Effector memory CD4-positive, alpha-beta T cell (primary cell): Measurements from ENCODE around the gene FXYD6.

Experiments used
- DNase-seq, 3 donors: peaks; one replicate each; pipeline ENCODE4 v3.0.0-alpha.2; 2020
- H3K27ac ChIP-seq: 2 replicates; pipeline ENCODE4 v1.7.0; 2013; ENCODE audit warnings: mild to moderate bottlenecking, low read length, moderate library complexity; ENCODE audit not compliant: insufficient read depth, poor library complexity, severe bottlenecking
- H3K27me3 ChIP-seq: replicated peaks from 2 replicates; pipeline ENCODE4 v1.7.0; 2013; ENCODE audit warnings: mild to moderate bottlenecking, low read length; ENCODE audit not compliant: insufficient read depth, control insufficient read depth, poor library complexity, severe bottlenecking
- H3K36me3 ChIP-seq: 2 replicates; pipeline ENCODE4 v1.7.0; 2013; ENCODE audit warnings: mild to moderate bottlenecking, low read length, moderate library complexity; ENCODE audit not compliant: control insufficient read depth, insufficient read depth
- H3K4me1 ChIP-seq: 2 replicates; pipeline ENCODE4 v1.7.0; 2013; ENCODE audit warnings: low read length, mild to moderate bottlenecking; ENCODE audit not compliant: control insufficient read depth, insufficient read depth, poor library complexity, severe bottlenecking
- H3K4me3 ChIP-seq: 2 replicates; pipeline ENCODE4 v1.7.0; 2013; ENCODE audit warnings: low read length, low read depth, mild to moderate bottlenecking; ENCODE audit not compliant: insufficient read depth, poor library complexity, severe bottlenecking
- H3K9me3 ChIP-seq: 2 replicates; pipeline ENCODE4 v1.7.0; 2013; ENCODE audit warnings: mild to moderate bottlenecking, low read length, moderate library complexity; ENCODE audit not compliant: control insufficient read depth

Gene FXYD6

DNA sequence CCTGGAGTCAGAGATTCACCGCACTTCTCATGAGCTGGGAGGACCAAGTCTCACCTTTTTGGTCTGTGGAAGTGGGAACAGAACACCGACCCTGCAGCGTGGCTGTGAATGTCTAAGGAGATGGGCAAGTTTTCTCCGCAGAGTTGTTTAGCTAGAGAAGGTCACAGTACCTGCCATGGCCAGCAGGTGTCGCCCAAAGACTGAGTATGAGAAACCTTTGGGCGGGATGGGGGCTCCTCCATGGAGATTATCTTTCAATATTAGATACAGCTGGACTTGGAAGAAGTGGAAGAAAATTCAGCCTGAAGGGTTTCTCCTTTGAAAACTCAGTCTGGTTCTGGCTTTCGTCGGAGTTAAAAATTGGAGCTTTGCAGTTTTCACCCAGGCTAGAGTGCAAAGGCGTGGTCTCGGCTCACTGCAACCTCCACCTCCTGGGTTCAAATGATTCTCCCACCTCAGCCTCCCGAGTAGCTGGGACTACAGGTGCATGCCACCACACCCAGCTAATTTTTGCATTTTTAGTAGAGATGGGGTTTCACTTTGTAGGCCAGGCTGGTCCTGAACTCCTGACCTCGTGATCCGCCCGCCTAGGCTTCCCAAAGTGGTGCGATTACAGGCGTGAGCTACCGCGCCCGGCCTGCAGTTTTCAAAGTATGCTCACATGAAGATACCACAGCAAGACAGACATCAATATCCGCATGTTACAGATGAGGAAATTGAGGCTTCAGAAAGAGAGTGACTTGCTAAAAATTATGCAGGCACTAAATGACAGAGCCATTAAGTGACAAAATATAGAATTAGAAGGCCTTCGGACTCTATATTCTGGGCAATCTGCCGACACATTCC, 68.8 kb downstream of the FXYD6 start:
- DNase-seq = peak; percentile 47 to 71 (median 55)
- Histone ChIP-seq H3K27me3 (no peaks in the 10 kb centered on the region), H3K36me3 (no peaks in the 10 kb centered on the region), H3K4me3 (no peak overlapping the region), H3K9me3 (no peaks in the 10 kb centered on the region), H3K27ac (no peak overlapping the region), H3K4me1 (peaks cover 5% of the 10 kb centered on the region)

- Histone ChIP-seq H3K36me3 (no peaks in the 10 kb centered on the region), H3K27ac (no peak overlapping the region), H3K27me3 (no peaks in the 10 kb centered on the region), H3K4me3 (no peak overlapping the region), H3K9me3 (no peaks in the 10 kb centered on the region), H3K4me1 (peaks cover 5% of the 10 kb centered on the region)
- no peak for DNase-seq
Measured at GRCh38 chr11:117806846-117807245, 69.6 kb downstream of the FXYD6 start.

DNA sequence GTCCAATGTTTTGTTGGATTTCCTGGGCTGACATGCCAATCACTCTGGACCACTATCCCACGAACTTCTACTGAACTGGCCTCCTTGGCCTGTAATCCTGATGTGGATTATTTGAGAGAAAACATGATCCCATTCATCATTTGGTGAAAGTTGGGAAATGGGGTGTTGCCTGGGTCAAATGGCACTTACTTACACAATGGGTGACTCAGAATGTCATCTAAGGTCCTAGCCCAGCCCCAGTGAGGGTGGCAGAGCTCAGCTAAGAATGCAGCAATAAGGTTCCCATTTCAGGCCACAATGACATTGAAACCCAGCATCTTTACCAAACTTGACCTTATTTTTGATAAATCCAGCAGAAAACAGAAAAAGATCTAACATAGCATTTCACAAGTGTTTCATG, 71.4 kb downstream of the FXYD6 start:
- Histone ChIP-seq H3K27ac (no peak overlapping the region), H3K27me3 (no peaks in the 10 kb centered on the region), H3K4me3 (no peak overlapping the region), H3K9me3 (no peaks in the 10 kb centered on the region), H3K4me1 (peaks cover 5% of the 10 kb centered on the region), H3K36me3 (no peaks in the 10 kb centered on the region)
- no peak for DNase-seq

DNA sequence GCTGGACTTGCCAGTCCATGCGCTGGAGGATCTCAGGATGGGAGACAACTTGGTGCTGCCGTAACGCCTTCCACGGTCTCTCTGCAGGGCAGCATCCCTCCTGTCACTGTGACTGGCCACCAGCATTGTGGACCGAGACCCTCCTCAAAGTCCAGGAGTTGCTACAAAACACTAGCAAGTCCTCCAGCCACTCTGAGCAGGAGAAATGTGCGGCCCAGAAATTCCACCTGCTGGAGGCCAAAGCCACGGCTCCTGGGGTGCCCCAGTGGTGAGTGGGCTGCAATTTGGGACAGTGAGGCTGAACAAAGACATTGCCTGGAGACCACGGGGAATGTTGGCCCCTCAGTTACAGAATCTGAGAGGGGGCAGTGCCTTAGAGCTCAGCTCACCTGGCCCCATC, 72.6 kb downstream of the FXYD6 start:
- Histone ChIP-seq H3K27me3 (no peaks in the 10 kb centered on the region), H3K4me3 (no peak overlapping the region), H3K9me3 (no peaks in the 10 kb centered on the region), H3K4me1 (no peaks in the 10 kb centered on the region), H3K27ac (no peak overlapping the region), H3K36me3 (no peaks in the 10 kb centered on the region)
- DNase-seq = no peak

- no peak for DNase-seq
- no peak overlapping the region for H3K27ac ChIP-seq
- H3K36me3 ChIP-seq = no peaks in the 10 kb centered on the region
- no peaks in the 10 kb centered on the region for H3K9me3 ChIP-seq
- no peak overlapping the region for H3K4me3 ChIP-seq
- H3K4me1 ChIP-seq = peaks cover 22% of the 10 kb centered on the region
- H3K27me3 ChIP-seq = peaks cover 19% of the 10 kb centered on the region
Measured at GRCh38 chr11:117799634-117800033, 76.8 kb downstream of the FXYD6 start.

DNA sequence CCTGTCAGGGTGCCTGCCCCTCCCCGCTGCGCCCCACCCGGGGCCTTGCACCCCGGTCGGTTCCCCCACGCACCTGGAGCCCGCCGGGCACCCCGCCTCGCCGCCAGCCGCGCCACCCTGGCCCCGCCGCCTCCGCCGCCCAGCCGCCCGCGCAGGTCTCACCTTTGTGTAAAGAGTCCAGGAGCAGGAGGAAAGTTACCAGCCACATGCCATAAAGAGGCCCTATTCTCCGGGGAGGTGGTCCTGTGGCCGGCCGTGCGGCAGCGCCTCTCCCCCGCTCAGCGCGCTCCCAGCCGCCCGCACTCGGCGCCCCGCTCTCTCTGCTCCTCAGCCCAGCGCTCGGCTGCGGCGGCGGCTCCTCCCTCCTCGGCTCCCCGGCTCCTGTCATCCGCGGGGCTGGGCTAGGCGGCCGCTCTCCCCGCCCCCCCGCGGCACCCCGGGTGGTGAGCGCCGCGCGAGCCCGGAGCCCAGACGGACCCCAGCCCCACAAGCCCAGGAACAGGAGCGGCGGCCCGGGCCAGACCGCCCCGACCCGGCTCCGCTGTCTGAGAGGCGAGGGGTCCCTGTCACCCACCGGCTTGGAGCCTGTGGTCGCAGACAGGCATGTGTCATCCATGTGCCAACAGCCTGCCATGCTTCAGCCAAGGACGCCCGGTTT, 79.5 kb downstream of the FXYD6 start, which contains the start of gene DSCAML1:
Gene DSCAML1, minus strand, starts transcription at position 345 of the 658 bp plus-strand sequence. Its CDS starts 137 bp downstream, at position 208.
- Histone ChIP-seq H3K27ac (no peak within 1 kb of the TSS), H3K4me1 (peaks cover 22% of the 10 kb centered on the region), H3K27me3 (peaks cover 33% of the 10 kb centered on the region), H3K36me3 (no peaks in the 10 kb centered on the region), H3K9me3 (no peaks in the 10 kb centered on the region), H3K4me3 (peak within 1 kb of the TSS; percentile 39)
- DNase-seq = peak in 1 of 3 donors; percentile 6

DNA sequence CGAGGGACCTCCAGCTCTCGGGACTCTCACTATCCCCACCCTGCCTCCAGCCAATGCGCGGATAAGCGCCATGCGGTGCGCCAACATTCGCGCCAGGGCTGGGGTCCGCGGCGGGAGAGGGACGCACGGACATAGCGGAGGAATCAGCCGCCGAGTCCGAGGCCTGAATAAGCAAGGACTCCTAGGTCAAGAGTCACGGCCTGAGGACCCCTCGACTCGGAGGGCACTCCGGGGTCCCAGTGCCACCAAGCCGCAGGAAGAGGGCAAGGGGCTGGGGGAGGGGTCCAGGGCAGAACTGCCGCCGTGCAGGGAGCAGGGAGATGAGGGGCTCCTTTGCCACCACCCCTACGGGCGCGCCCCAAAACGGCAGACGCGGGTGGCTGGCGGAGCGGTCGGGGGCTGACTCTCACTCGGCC, 80.0 kb downstream of the FXYD6 start:
- Histone ChIP-seq H3K9me3 (no peaks in the 10 kb centered on the region), H3K27me3 (peaks cover 33% of the 10 kb centered on the region), H3K4me1 (peaks cover 22% of the 10 kb centered on the region), H3K4me3 (peak overlapping the region; percentile 39), H3K27ac (no peak overlapping the region), H3K36me3 (no peaks in the 10 kb centered on the region)
- no peak for DNase-seq

- no peak for DNase-seq
- Histone ChIP-seq H3K9me3 (no peaks in the 10 kb centered on the region), H3K27me3 (peaks cover 33% of the 10 kb centered on the region)
Measured at GRCh38 chr11:117795638-117796455, 80.6 kb downstream of the FXYD6 start.

DNA sequence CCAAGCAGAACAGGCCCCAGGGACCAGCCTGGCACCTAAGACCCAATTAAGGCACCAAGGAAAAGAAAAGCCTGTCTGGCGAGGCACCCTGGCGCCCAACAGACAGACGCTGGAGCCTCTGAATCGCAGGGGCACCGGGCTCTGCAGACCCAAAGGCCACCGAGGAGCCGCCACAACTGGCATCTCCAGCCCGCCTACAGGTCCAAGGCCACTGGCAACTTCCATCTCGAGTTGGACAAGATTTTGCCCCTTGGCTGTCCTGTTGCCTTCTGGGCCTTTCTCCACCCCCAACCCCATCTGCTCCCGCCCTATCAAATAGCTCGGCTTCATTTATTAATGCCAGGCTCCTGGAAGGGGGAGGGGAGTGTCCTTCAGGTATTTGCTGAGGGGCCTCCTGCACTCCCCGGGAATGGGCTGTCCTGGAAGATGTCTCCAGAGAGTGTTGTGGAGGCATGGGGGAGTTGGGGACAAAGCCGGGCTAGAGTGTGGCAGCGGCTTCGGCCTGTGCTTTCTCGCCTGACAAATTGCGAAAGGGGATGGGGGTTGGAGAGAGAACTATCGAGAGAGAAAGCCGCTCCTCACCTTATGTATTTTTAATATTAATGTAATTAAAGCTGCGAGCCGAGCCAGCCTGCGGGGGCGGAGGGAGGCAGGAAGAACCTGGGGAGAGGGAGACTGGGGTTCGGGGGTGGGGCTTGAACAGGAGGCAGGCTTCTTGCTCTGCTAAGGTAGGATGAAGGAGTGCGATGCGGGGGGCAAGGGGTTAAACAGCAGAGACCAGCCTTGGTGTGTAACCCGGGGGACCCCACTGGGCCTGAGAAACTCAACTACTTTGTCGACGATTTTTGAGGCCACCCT, 81.5 kb downstream of the FXYD6 start:
- Histone ChIP-seq H3K4me3 (no peak overlapping the region), H3K9me3 (no peaks in the 10 kb centered on the region), H3K36me3 (no peaks in the 10 kb centered on the region), H3K4me1 (peaks cover 22% of the 10 kb centered on the region), H3K27ac (no peak overlapping the region), H3K27me3 (peaks cover 33% of the 10 kb centered on the region)
- DNase-seq = no peak

More at GRCh38 chr11:117795638-117796455, 80.6 kb downstream of the FXYD6 start:
- H3K4me1 ChIP-seq = peaks cover 22% of the 10 kb centered on the region
- H3K4me3 ChIP-seq = peak overlapping the region; percentile 39
- no peaks in the 10 kb centered on the region for H3K36me3 ChIP-seq
- no peak overlapping the region for H3K27ac ChIP-seq
